ENCODE measurements around the gene NRAP. TPM values are rescaled to one million over a fixed set of nuclear protein-coding genes. Genes with fewer than 3 reads are reported as not detected.

The NRAP gene
- total RNA-seq, 1 donor from 2014 or later, result not detected

- intact Hi-C loops (cut with DNase I), result no loop called here
- no peak for TF ChIP-seq CTCF (IDR thresholded peaks at IDR 0.05)
- no peaks in the 10 kb centered on the region for H3K36me3 ChIP-seq
- H3K27me3 ChIP-seq (ENCODE audit: low read depth), result no peaks in the 10 kb centered on the region
- no peaks in the 10 kb centered on the region for H3K9me3 ChIP-seq
- no peak overlapping the region for H3K27ac ChIP-seq
- H3K4me3 ChIP-seq, result no peak overlapping the region
- ATAC-seq, result no peak
- H3K4me1 ChIP-seq, result no peaks in the 10 kb centered on the region
- DNase-seq, result no peak
These were observed 108.1 kb downstream of the NRAP start for GRCh38 chr10:113555751-113556150.

- no peaks in the 10 kb centered on the region for H3K36me3 ChIP-seq
- intact Hi-C loops (cut with DNase I), result no loop called here
- H3K27me3 ChIP-seq (ENCODE audit: low read depth), result no peaks in the 10 kb centered on the region
- ATAC-seq (no peak), DNase-seq (no peak)
- no peak for TF ChIP-seq CTCF (IDR thresholded peaks at IDR 0.05)
- no peaks in the 10 kb centered on the region for H3K4me1 ChIP-seq
- no peak overlapping the region for H3K4me3 ChIP-seq
- no peak overlapping the region for H3K27ac ChIP-seq
- H3K9me3 ChIP-seq, result no peaks in the 10 kb centered on the region
These were observed 108.6 kb downstream of the NRAP start for GRCh38 chr10:113555245-113555644.

GRCh38 chr10:113554214-113554613 is 109.6 kb downstream of the NRAP start:
- Histone ChIP-seq H3K4me3 (no peak overlapping the region), H3K27ac (no peak overlapping the region), H3K9me3 (no peaks in the 10 kb centered on the region), H3K4me1 (no peaks in the 10 kb centered on the region), H3K36me3 (no peaks in the 10 kb centered on the region), H3K27me3 (ENCODE audit: low read depth) (no peaks in the 10 kb centered on the region)
- ATAC-seq (no peak), DNase-seq (no peak)
- TF ChIP-seq CTCF (IDR thresholded peaks at IDR 0.05), result no peak
- intact Hi-C loops (cut with DNase I), result no loop called here

- Histone ChIP-seq H3K27ac (no peak overlapping the region), H3K27me3 (ENCODE audit: low read depth) (no peaks in the 10 kb centered on the region), H3K4me3 (no peak overlapping the region), H3K36me3 (no peaks in the 10 kb centered on the region), H3K4me1 (no peaks in the 10 kb centered on the region), H3K9me3 (no peaks in the 10 kb centered on the region)
- intact Hi-C loops (cut with DNase I), result no loop called here
- DNase-seq (no peak), ATAC-seq (no peak)
- no peak for TF ChIP-seq CTCF (IDR thresholded peaks at IDR 0.05)
These were observed 110.7 kb downstream of the NRAP start for GRCh38 chr10:113553149-113553548.

GRCh38 chr10:113552701-113553100 is 111.1 kb downstream of the NRAP start, which contains the start of gene HABP2:
Gene HABP2, plus strand, starts transcription at chr10:113553053. Its CDS starts 69 bp downstream, at chr10:113553122.
- intact Hi-C loops (cut with DNase I), result no loop called here
- no peak for TF ChIP-seq CTCF (IDR thresholded peaks at IDR 0.05)
- Histone ChIP-seq H3K9me3 (no peaks in the 10 kb centered on the region), H3K4me1 (no peaks in the 10 kb centered on the region), H3K36me3 (no peaks in the 10 kb centered on the region), H3K27ac (no peak within 1 kb of the TSS), H3K4me3 (no peak within 1 kb of the TSS), H3K27me3 (ENCODE audit: low read depth) (no peaks in the 10 kb centered on the region)
- ATAC-seq (peak in 1 of 2 donors; percentile 63), DNase-seq (no peak)

- Histone ChIP-seq H3K27me3 (ENCODE audit: low read depth) (no peaks in the 10 kb centered on the region), H3K9me3 (no peaks in the 10 kb centered on the region), H3K36me3 (no peaks in the 10 kb centered on the region), H3K4me3 (no peak overlapping the region), H3K4me1 (no peaks in the 10 kb centered on the region), H3K27ac (no peak overlapping the region)
- DNase-seq (no peak), ATAC-seq (peak; percentile 28 to 49)
- intact Hi-C loops (cut with DNase I), result no loop called here
- no peak for TF ChIP-seq CTCF (IDR thresholded peaks at IDR 0.05)
These were observed 111.8 kb downstream of the NRAP start for GRCh38 chr10:113552014-113552413.
